MV-4-11 (cell line): Measurements from ENCODE around the gene NEU2.

ENCODE experiments used
- DNase-seq: peaks from one replicate; lab custom pipeline; 2025; lab: John Stamatoyannopoulos, UW

Gene NEU2

DNA sequence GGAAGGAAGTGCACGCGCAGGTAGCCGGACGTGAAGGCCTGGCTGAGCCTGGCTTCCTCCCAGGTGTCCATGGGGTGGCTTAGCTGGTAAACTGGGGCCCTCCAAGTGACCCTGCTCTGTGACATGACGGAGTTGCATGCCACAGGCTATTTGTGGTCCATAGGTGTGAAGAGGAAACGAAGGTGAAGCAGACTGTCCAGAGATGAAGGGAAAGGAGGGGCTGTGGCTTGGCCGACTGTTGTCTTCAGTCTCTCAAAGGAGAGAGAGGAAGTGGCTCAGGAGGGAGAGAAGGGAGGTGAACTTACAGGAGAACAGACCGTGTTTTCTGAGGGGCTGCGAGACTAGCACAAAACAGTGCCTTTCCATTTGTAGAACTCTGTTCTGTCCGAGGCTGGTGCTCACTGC is 47.0 kb downstream of the NEU2 start:
- no peak for DNase-seq

DNA sequence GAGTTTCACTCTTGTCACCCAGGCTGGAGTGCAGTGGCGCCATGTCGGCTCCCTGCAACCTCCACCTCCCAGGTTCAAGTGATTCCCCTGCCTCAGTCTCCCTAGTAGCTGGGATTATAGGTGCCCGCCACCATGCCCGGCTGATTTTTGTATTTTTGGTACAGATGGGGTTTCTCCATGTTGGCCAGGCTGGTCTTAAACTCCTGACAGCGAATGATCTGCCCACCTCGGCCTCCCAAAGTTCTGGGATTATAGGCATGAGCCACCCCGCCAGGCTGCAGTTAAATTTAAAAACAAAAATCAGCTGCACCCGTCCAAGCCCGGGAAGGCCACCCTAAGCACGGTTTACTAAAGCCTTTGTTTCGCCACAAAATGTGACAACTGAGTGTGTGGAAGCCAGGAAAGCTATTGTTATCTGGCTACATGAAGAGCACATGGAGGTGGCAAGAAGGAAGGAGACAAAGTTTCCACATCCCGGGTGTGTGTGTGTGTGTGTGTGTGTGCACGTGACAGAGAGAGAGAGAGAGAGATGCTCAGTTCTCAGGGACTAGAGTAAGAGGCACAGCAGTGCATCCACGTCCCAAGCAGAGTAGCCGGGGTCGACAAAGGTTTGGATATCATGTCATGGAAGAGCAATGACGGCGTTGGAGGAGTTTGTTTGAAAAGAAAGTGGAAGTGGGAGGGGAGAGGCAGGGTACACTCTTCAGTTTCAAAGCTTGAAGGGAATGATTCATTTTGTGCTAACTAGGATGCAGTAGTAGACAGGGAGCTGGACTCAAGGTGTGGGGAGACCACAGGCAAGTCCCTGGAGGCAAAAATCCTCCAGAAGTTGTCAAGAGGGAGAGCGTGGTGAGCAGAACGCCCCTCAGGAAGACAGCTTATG is 47.7 kb downstream of the NEU2 start:
- DNase-seq: peak; percentile 71

DNA sequence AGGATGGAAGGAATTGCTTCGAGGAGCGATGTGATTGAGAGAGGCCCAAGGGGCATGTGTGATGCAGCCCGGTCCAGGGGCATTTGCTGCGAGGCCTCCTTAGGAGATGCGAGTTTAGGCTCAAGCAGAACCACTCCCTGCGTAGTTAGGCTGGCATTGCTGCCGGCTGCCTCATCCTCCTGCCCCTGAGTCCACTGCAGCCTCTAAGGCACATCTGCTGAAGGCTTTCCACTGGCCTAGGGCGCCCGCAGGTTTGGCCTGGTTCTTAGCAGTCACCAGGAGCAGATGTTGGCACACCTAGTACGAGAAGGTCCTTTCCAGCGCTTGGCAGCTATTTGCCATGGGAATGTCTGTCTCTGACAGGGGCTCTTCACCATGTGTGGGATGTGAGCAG is 48.4 kb downstream of the NEU2 start:
- DNase-seq: no peak

DNA sequence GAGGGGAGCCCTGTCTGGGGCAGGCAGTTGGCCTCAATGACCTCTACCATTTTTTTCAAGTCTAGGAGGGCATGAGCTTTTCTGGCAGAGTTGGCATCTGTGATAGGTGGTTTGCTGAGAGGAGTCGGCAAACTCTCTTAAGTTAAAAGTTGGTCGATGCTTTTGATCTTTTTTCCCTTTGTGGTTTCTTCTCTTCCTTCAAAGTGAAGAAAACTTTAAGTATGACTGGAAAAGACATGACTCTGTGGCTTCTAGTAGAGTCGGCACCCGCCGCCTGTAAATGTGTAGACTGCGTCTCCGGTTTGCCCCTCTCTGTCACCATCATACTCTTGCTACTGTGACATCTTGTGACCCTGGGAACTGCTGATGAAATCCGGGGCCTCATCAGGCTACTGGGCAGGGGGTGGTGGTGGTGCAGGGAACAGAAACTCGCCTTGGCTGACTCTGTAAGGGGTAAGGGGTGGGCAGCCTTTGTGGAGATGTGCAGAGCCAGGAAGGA is 48.8 kb downstream of the NEU2 start:
- peak; percentile 89 for DNase-seq

DNA sequence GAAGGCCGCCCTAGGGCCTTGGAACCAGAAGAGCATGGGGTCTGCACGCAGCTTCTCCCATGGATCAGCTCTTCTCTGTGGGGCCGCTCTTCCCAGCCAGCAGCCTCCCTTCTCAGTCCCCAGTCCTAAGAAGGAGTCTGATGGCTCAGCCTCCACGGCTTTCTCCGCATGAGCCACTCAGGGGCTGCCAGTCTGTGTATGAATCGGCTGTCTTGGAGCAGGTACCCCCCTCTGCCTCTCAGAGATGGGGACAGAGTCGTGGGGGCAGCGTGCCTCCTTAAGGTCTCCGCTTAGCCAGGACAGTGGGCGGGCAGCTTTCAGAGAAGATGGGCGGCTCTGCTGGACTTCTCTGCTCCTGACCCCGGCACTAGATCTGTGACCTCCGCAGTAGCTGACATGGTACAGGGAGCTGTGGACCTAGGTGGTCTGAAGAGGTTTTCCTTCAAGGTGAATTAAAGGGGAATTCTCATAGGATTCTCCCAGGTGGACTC is 49.3 kb downstream of the NEU2 start:
- no peak for DNase-seq

DNA sequence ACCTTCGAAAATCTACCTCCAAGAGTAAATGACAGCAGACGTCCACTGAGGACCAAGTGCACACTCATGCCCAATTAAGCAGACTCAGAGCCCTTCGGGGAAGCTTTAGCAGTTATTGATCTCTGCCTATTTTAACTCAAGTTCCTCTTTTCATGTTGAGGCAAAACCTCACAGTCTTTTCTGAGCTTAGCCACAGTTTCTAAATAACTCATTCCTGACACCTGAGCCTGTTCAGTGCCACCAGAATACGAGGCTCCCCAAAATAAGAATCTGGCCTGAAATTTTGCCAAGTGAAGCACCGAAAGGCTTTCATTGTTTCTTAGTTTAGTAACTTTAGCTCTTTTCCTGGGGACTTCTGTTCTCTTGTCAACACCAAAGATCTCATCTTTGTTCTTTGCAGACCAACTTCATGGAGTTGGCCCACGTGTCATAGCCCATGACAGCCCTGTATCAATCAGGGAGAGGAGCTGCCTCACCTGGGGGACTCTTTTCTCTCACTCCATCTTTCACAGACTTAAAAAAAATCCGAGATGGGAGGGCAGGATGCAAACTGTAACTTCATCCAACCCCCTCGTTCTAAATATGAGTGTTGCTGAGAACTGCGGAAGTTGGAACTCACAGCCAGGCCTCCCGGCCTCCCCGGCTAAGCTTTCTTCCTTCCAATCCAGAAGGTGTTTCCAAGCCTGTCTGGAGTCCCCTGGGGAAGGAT is 49.9 kb downstream of the NEU2 start:
- peak; percentile 94 for DNase-seq

DNA sequence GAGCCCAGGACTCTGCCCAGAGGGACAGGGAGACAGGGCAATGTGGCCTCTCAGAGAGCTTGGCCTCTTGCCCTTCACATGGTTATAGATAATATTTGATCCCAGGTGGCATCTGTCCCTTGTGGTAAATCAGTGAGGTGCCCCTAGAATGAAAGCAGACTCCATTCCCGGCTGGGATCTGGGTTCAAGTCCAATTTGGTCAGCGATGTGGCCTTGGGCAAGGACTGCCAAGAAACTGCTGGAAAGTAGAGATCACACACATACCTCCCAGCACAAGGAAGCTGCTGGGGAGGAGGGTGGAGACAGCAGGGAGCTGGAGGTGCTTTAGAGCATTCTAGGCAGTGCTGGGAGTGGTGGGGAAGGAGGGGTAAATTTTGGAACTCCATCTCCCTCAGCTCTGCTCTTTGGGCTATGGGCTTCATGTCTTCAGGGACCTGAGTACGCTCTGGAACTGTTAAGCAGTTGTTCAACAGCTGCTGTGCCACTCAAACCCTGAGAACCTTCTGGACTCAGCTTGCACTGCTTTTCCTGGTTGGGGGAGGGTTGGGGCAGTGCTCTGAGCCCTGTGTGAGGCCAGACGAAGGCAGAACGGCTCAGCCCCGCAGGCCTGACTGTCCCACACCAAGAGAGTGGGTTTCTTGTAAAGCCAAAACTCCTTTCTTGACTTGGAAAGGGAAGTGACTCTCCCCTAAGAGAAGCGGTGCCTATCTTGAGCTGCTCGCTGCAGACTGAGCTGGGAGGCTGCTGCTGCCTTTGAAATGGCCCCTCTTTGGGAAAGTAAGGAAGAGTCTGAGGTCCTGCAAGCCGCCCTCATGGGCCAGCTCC is 50.7 kb downstream of the NEU2 start:
- DNase-seq: peak; percentile 86

DNA sequence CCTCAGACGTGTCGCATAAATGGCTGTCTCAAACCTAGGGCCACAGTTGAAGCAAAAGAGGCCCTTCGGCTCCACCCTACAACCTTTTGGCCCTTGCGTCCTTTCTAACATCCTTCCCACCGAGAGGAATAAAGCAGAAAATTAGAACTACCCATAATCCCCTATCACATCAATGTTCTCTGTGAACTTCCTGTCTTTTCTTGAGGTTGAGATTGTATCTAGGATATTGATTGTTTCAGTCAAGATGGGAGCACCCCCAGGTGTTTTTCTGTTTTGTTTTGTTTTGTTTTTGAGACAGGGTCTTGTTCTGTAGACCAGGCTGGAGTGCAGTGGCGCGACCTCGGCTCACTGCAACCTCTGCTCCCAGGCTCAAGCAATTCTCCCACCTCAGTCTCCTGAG is 51.3 kb downstream of the NEU2 start:
- DNase-seq: no peak

DNA sequence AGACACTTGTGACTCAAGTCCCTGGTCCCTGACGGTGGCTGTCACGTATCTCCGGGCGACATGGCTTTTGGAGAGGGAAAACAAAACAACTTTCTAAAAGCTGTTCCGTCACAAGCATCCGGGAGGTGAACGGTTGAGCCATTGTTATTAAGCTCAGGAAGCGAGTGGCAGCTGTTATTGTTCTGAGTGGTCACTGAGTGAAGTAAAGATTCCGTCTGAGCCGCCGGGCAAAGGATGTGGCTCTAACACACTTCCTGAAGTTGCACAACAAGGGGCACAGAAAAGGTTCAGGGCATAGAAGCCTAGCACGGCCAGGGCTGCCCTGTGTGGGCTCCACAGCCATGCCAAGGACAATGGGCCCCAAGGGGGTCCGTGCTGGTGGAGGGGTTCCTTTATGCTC is 52.0 kb downstream of the NEU2 start:
- peak; percentile 98 for DNase-seq
